Measurements from ENCODE around the gene DVL3.

- TF ChIP-seq ZNF274 (IDR thresholded peaks at IDR 0.05; ENCODE audit: low read depth, low read length) = no peak
- TF ChIP-seq YY1 (IDR thresholded peaks at IDR 0.05; ENCODE audit: insufficient read depth, insufficient read length) = no peak
Observed at GRCh38 chr3:184218814-184219213, 63.6 kb downstream of the DVL3 start.

Data from NT2/D1 (cell line).